Ramos (cell line): ENCODE data around the gene IKZF4.
"Not testable (repeated sequence)": the region's sequence is repeated elsewhere in the genome, so short reads cannot be mapped to it uniquely, and the experiment has no call there.

ENCODE experiments used
- in situ Hi-C: fragments of 300-500 bp; cut with MboI; formaldehyde crosslinking; loops from one replicate; pipeline ENCODE4 v1.14.3; 2022; ENCODE audit warnings: low sequenced_read_pairs; ENCODE audit not compliant: unreplicated experiment

IKZF4 gene

GRCh38 chr12:56037161-56037560 lies 16.3 kb downstream of the IKZF4 start:
- in situ Hi-C loops = loop anchor here (10.0 kb wide), 1 partner anchor 302 kb away; no protein-coding TSS in a partner anchor

GRCh38 chr12:56038022-56038655 lies 17.3 kb downstream of the IKZF4 start:
- in situ Hi-C loops = loop anchor here (10.0 kb wide), 1 partner anchor 303 kb away; no protein-coding TSS in a partner anchor

- in situ Hi-C loops = no loop called here
Observed at GRCh38 chr12:56040151-56040550, 19.3 kb downstream of the IKZF4 start.

- in situ Hi-C loops = no loop called here
Observed at GRCh38 chr12:56040963-56041551, 20.2 kb downstream of the IKZF4 start.

GRCh38 chr12:56041552-56042429 lies 20.9 kb downstream of the IKZF4 start, which contains the start of gene RPS26:
Gene RPS26 (plus strand): TSS chr12:56041918. CDS start chr12:56042167, 249 bp downstream.
- in situ Hi-C loops = no loop called here

GRCh38 chr12:56042430-56042813 lies 21.6 kb downstream of the IKZF4 start:
- in situ Hi-C loops = not testable (repeated sequence)

- in situ Hi-C loops = no loop called here
Observed at GRCh38 chr12:56042843-56043242, 22.0 kb downstream of the IKZF4 start.

GRCh38 chr12:56046027-56046780 lies 25.4 kb downstream of the IKZF4 start:
- in situ Hi-C loops = no loop called here

- in situ Hi-C loops = no loop called here
Observed at GRCh38 chr12:56053407-56053893, 32.6 kb downstream of the IKZF4 start.

GRCh38 chr12:56059964-56060363 lies 39.1 kb downstream of the IKZF4 start:
- in situ Hi-C loops = not testable (repeated sequence)

GRCh38 chr12:56061982-56062381 lies 41.1 kb downstream of the IKZF4 start:
- in situ Hi-C loops = no loop called here

- in situ Hi-C loops = no loop called here
Observed at GRCh38 chr12:56062996-56063395, 42.2 kb downstream of the IKZF4 start.

- in situ Hi-C loops = no loop called here
Observed at GRCh38 chr12:56071648-56072047, 50.8 kb downstream of the IKZF4 start.

GRCh38 chr12:56074396-56074795 lies 53.6 kb downstream of the IKZF4 start:
- in situ Hi-C loops = no loop called here

- in situ Hi-C loops = not testable (repeated sequence)
Observed at GRCh38 chr12:56077966-56078365, 57.1 kb downstream of the IKZF4 start.

- in situ Hi-C loops = no loop called here
Observed at GRCh38 chr12:56078427-56078826, 57.6 kb downstream of the IKZF4 start.

GRCh38 chr12:56078931-56079722 lies 58.3 kb downstream of the IKZF4 start:
- in situ Hi-C loops = no loop called here

GRCh38 chr12:56079723-56080555 lies 59.1 kb downstream of the IKZF4 start, which contains the start of gene ERBB3:
Gene ERBB3 (plus strand): TSS chr12:56080165. CDS start chr12:56080301, 136 bp downstream.
- in situ Hi-C loops = no loop called here
